Progenitor cell of endocrine pancreas (in vitro differentiated cells): Measurements from ENCODE around the gene CD63. TPM values are rescaled to one million over a fixed set of nuclear protein-coding genes. Genes with fewer than 3 reads are reported as not detected.

Experiments
- DNase-seq: peaks from one replicate; pipeline ENCODE4 v3.0.0; 2021; ENCODE audit warnings: low spot score; ENCODE audit not compliant: unreplicated experiment
- H3K27ac Mint-ChIP-seq: 2 replicates; pipeline ENCODE4 v1.8.0; 2021; ENCODE audit warnings: mild to moderate bottlenecking, moderate library complexity, mixed read lengths
- H3K27me3 Mint-ChIP-seq: 2 replicates; pipeline ENCODE4 v1.8.0; 2021; ENCODE audit warnings: mixed read lengths
- H3K36me3 Mint-ChIP-seq: 2 replicates; pipeline ENCODE4 v1.8.0; 2022; ENCODE audit warnings: mixed read lengths; ENCODE audit not compliant: insufficient read depth
- H3K4me1 Mint-ChIP-seq: 2 replicates; pipeline ENCODE4 v1.8.0; 2021; ENCODE audit warnings: low read depth, mixed read lengths
- H3K4me3 Mint-ChIP-seq: 2 replicates; pipeline ENCODE4 v1.8.0; 2021; ENCODE audit warnings: low read depth, mild to moderate bottlenecking, moderate library complexity, mixed read lengths
- H3K9me3 Mint-ChIP-seq: 2 replicates; pipeline ENCODE4 v1.8.0; 2021; ENCODE audit warnings: low read depth, mixed read lengths
- total RNA-seq: library from RNA; stranded (reverse); gene quantifications from 2 replicates; pipeline ENCODE4 v1.2.1, GENCODE V29; 2021
- TF ChIP-seq, protein P1 (sequence below): fragments of 200-600 bp; sonication (generic); IDR thresholded peaks from one replicate; pipeline ENCODE4 v1.5.0; 2021; ENCODE audit warnings: antibody characterized with exemption, mild to moderate bottlenecking; ENCODE audit not compliant: unreplicated experiment

CD63 gene
- total RNA-seq, 1 donor from 2014 or later = 407 TPM

GRCh38 chr12:55723516-55724225, 5.1 kb downstream of the CD63 start:
- peaks cover 6% of the 10 kb centered on the region for H3K36me3 Mint-ChIP-seq
- no peaks in the 10 kb centered on the region for H3K27me3 Mint-ChIP-seq
- H3K9me3 Mint-ChIP-seq = no peaks in the 10 kb centered on the region
- no peak overlapping the region for H3K27ac Mint-ChIP-seq
- peaks cover 12% of the 10 kb centered on the region for H3K4me1 Mint-ChIP-seq
- DNase-seq = no peak
- H3K4me3 Mint-ChIP-seq = no peak overlapping the region
- TF ChIP-seq, protein P1, sequence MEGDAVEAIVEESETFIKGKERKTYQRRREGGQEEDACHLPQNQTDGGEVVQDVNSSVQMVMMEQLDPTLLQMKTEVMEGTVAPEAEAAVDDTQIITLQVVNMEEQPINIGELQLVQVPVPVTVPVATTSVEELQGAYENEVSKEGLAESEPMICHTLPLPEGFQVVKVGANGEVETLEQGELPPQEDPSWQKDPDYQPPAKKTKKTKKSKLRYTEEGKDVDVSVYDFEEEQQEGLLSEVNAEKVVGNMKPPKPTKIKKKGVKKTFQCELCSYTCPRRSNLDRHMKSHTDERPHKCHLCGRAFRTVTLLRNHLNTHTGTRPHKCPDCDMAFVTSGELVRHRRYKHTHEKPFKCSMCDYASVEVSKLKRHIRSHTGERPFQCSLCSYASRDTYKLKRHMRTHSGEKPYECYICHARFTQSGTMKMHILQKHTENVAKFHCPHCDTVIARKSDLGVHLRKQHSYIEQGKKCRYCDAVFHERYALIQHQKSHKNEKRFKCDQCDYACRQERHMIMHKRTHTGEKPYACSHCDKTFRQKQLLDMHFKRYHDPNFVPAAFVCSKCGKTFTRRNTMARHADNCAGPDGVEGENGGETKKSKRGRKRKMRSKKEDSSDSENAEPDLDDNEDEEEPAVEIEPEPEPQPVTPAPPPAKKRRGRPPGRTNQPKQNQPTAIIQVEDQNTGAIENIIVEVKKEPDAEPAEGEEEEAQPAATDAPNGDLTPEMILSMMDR = no peak

DNA sequence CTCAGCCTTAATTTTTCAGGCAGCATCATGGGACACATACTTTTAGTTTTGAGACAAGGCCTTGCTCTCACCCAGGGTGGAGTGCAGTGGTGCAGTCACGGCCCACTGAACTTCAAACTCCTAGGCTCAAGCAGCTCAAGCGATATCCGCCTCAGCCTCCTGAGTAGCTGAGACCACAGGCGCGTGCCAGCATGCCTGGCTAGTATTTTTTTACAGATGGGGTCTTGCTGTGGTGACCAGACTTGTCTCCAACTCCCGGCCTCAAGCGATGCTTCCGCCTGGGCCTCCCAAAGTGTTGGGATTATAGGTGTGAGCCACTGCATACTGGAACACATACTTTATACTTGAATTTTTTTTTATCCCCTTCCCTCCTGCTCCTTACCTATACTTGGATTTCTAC, 5.9 kb downstream of the CD63 start:
- no peak overlapping the region for H3K27ac Mint-ChIP-seq
- no peak for DNase-seq
- TF ChIP-seq, protein P1 = no peak
- no peaks in the 10 kb centered on the region for H3K9me3 Mint-ChIP-seq
- H3K4me1 Mint-ChIP-seq = peaks cover 16% of the 10 kb centered on the region
- no peaks in the 10 kb centered on the region for H3K27me3 Mint-ChIP-seq
- H3K4me3 Mint-ChIP-seq = no peak overlapping the region
- H3K36me3 Mint-ChIP-seq = peaks cover 6% of the 10 kb centered on the region

DNA sequence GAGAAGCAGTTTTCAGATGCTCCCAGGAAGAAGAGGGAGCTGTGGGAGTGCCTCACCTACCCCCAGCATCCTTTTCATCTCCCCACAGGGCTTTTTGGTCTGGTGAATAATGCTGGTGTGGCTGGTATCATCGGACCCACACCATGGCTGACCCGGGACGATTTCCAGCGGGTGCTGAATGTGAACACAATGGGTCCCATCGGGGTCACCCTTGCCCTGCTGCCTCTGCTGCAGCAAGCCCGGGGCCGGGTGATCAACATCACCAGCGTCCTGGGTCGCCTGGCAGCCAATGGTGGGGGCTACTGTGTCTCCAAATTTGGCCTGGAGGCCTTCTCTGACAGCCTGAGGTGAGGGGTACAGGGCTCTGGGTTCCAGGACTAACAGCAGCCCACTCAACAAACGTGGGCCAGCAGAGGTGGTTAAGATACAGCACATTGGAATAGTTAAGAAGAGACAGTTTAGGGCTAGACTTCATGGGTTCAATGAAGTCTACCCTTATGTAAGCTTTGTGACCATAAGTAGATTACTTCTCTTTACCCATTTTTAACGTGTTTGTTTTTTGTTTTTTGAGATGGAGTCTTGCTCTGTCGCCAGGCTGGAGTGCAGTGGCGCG, 7.1 kb downstream of the CD63 start:
- Mint-ChIP-seq H3K9me3 (no peaks in the 10 kb centered on the region), H3K4me3 (no peak overlapping the region), H3K27me3 (no peaks in the 10 kb centered on the region), H3K27ac (no peak overlapping the region), H3K4me1 (peaks cover 8% of the 10 kb centered on the region), H3K36me3 (peaks cover 6% of the 10 kb centered on the region)
- no peak for DNase-seq
- TF ChIP-seq, protein P1 = no peak

- Mint-ChIP-seq H3K36me3 (peaks cover 5% of the 10 kb centered on the region), H3K4me3 (no peak overlapping the region), H3K9me3 (no peaks in the 10 kb centered on the region), H3K27me3 (no peaks in the 10 kb centered on the region), H3K27ac (peak overlapping the region; percentile 29), H3K4me1 (peaks cover 8% of the 10 kb centered on the region)
- TF ChIP-seq, protein P1 = peak; percentile 38
- no peak for DNase-seq
Measured at GRCh38 chr12:55720894-55721444, 7.8 kb downstream of the CD63 start.

- Mint-ChIP-seq H3K9me3 (no peaks in the 10 kb centered on the region), H3K4me3 (no peak within 1 kb of the TSS), H3K27ac (peak within 1 kb of the TSS; percentile 29), H3K27me3 (no peaks in the 10 kb centered on the region), H3K36me3 (peaks cover 6% of the 10 kb centered on the region), H3K4me1 (peaks cover 15% of the 10 kb centered on the region)
- no peak for DNase-seq
- TF ChIP-seq, protein P1 = no peak
Measured at GRCh38 chr12:55720071-55720564, 8.7 kb downstream of the CD63 start, which contains the start of gene RDH5. Gene RDH5, plus strand, starts transcription at chr12:55720393. Its CDS starts 792 bp downstream, at chr12:55721185.
